Stomach smooth muscle (tissue), 2 donors: ENCODE results near the gene COL26A1.
"Not testable (repeated sequence)": the region's sequence is repeated elsewhere in the genome, so short reads cannot be mapped to it uniquely, and the experiment has no call there.

Experiments used
- H3K27ac ChIP-seq: one replicate; pipeline ENCODE4 v1.7.0; 2013; ENCODE audit warnings: mild to moderate bottlenecking, low read length, inconsistent platforms
- H3K27me3 ChIP-seq, 2 donors: one replicate each; pipeline ENCODE4 v1.7.0; 2013; ENCODE audit warnings: low read length in 2 of 2; ENCODE audit not compliant: insufficient read depth in 2 of 2, control insufficient read depth in 1 of 2
- H3K36me3 ChIP-seq, 2 donors: one replicate each; pipeline ENCODE4 v1.7.0; 2013; ENCODE audit warnings: low read length in 2 of 2; ENCODE audit not compliant: control insufficient read depth in 2 of 2, insufficient read depth in 2 of 2
- H3K4me1 ChIP-seq: one replicate; pipeline ENCODE4 v1.7.0; 2013; ENCODE audit warnings: low read length; ENCODE audit not compliant: control insufficient read depth, insufficient read depth
- H3K4me3 ChIP-seq, 2 donors: one replicate each; pipeline ENCODE4 v1.7.0; 2013; ENCODE audit warnings: low read length in 2 of 2
- H3K9ac ChIP-seq, 2 donors: one replicate each; pipeline ENCODE4 v1.7.0; 2013; ENCODE audit warnings: low read length in 2 of 2, mild to moderate bottlenecking in 1 of 2
- H3K9me3 ChIP-seq, 2 donors: one replicate each; pipeline ENCODE4 v1.7.0; 2013; ENCODE audit warnings: low read length in 2 of 2; ENCODE audit not compliant: control insufficient read depth in 2 of 2
- donor health status: healthy.
- donor health status: Pancreatic carcinoma.

The COL26A1 gene

GRCh38 chr7:101474178-101474577, 111.5 kb downstream of the COL26A1 start:
- Histone ChIP-seq H3K36me3 (no peaks in the 10 kb centered on the region), H3K4me3 (no peak overlapping the region), H3K27me3 (peaks cover 0 to 2% of the 10 kb centered on the region in 2 donors), H3K9ac (no peak overlapping the region), H3K27ac (no peak overlapping the region), H3K4me1 (no peaks in the 10 kb centered on the region), H3K9me3 (peaks cover 3% of the 10 kb centered on the region in 2 donors)

- not testable (repeated sequence) for H3K9me3 ChIP-seq, H3K36me3 ChIP-seq, H3K9ac ChIP-seq, H3K4me3 ChIP-seq, H3K4me1 ChIP-seq, H3K27me3 ChIP-seq, H3K27ac ChIP-seq
Observed at GRCh38 chr7:101475691-101476090, 113.0 kb downstream of the COL26A1 start.

- Histone ChIP-seq H3K27me3 (peaks cover 0 to 2% of the 10 kb centered on the region in 2 donors), H3K9ac (no peak overlapping the region), H3K9me3 (peaks cover 3% of the 10 kb centered on the region in 2 donors), H3K4me3 (no peak overlapping the region), H3K36me3 (no peaks in the 10 kb centered on the region), H3K27ac (no peak overlapping the region), H3K4me1 (no peaks in the 10 kb centered on the region)
Observed at GRCh38 chr7:101479217-101479616, 116.5 kb downstream of the COL26A1 start.

- not testable (repeated sequence) for H3K9ac ChIP-seq, H3K36me3 ChIP-seq, H3K9me3 ChIP-seq, H3K27me3 ChIP-seq, H3K4me3 ChIP-seq, H3K4me1 ChIP-seq, H3K27ac ChIP-seq
Observed at GRCh38 chr7:101486056-101486432, 123.4 kb downstream of the COL26A1 start.

- Histone ChIP-seq H3K9ac (no peak overlapping the region), H3K27me3 (peaks cover 6 to 10% of the 10 kb centered on the region in 2 donors), H3K27ac (no peak overlapping the region), H3K4me1 (no peaks in the 10 kb centered on the region), H3K9me3 (no peaks in the 10 kb centered on the region), H3K36me3 (no peaks in the 10 kb centered on the region), H3K4me3 (no peak overlapping the region)
Observed at GRCh38 chr7:101486433-101487104, 123.9 kb downstream of the COL26A1 start.

GRCh38 chr7:101487105-101487458, 124.4 kb downstream of the COL26A1 start:
- H3K36me3 ChIP-seq, result no peaks in the 10 kb centered on the region
- H3K9ac ChIP-seq, result no peak overlapping the region
- no peaks in the 10 kb centered on the region for H3K4me1 ChIP-seq
- H3K4me3 ChIP-seq, result no peak overlapping the region
- peaks cover 6 to 12% of the 10 kb centered on the region in 2 donors for H3K27me3 ChIP-seq
- no peaks in the 10 kb centered on the region for H3K9me3 ChIP-seq
- no peak overlapping the region for H3K27ac ChIP-seq

GRCh38 chr7:101487753-101488152, 125.1 kb downstream of the COL26A1 start:
- no peak overlapping the region for H3K9ac ChIP-seq
- H3K27ac ChIP-seq, result no peak overlapping the region
- no peaks in the 10 kb centered on the region for H3K9me3 ChIP-seq
- H3K4me1 ChIP-seq, result no peaks in the 10 kb centered on the region
- no peak overlapping the region for H3K4me3 ChIP-seq
- H3K27me3 ChIP-seq, result peaks cover 6 to 11% of the 10 kb centered on the region in 2 donors
- H3K36me3 ChIP-seq, result no peaks in the 10 kb centered on the region

GRCh38 chr7:101488826-101489572, 126.3 kb downstream of the COL26A1 start:
- Histone ChIP-seq H3K36me3 (no peaks in the 10 kb centered on the region), H3K9ac (no peak overlapping the region), H3K4me3 (no peak overlapping the region), H3K27ac (no peak overlapping the region), H3K9me3 (no peaks in the 10 kb centered on the region), H3K4me1 (no peaks in the 10 kb centered on the region), H3K27me3 (peaks cover 6 to 12% of the 10 kb centered on the region in 2 donors)

- not testable (repeated sequence) for H3K27me3 ChIP-seq, H3K27ac ChIP-seq, H3K36me3 ChIP-seq, H3K9ac ChIP-seq, H3K4me1 ChIP-seq, H3K9me3 ChIP-seq, H3K4me3 ChIP-seq
Observed at GRCh38 chr7:101490439-101490838, 127.8 kb downstream of the COL26A1 start.

GRCh38 chr7:101491442-101491841, 128.8 kb downstream of the COL26A1 start:
- H3K27ac ChIP-seq, H3K27me3 ChIP-seq, H3K9ac ChIP-seq, H3K9me3 ChIP-seq, H3K4me1 ChIP-seq, H3K4me3 ChIP-seq, H3K36me3 ChIP-seq: not testable (repeated sequence)

GRCh38 chr7:101494602-101495329, 132.1 kb downstream of the COL26A1 start:
- Histone ChIP-seq H3K27me3 (peaks cover 0 to 4% of the 10 kb centered on the region in 2 donors), H3K4me3 (no peak overlapping the region), H3K9me3 (no peaks in the 10 kb centered on the region)

More at GRCh38 chr7:101494602-101495329, 132.1 kb downstream of the COL26A1 start:
- H3K4me1 ChIP-seq, result no peaks in the 10 kb centered on the region
- H3K36me3 ChIP-seq, result no peaks in the 10 kb centered on the region
- H3K9ac ChIP-seq, result no peak overlapping the region
- no peak overlapping the region for H3K27ac ChIP-seq
